ENCODE data around the gene PDCD5. TPM values are rescaled to one million over a fixed set of nuclear protein-coding genes. Genes with fewer than 3 reads are reported as not detected.

PDCD5 gene
- total RNA-seq, 1 experiment from 2014 or later = 127 TPM

DNA sequence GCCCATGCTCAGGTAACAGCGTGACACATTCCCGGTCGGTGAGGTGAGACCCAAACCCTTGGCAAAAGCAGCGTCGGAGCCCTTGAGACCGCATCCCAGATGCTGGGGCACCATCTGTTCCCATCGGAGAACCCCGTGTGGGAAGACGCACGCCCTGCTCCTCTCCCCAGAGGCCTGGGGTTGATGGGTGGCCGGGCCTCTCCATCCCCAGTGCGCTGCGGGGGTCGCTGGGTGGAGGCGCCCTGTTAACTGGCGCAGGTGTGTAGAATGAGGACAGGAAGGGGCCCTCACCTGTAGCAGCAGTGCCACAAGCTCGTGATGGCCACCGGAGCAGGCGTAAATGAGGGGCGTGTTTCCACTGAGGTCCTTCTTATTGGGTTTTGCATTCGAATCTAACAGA is 24.6 kb downstream of the PDCD5 start:
- ChIA-PET CTCF (no interaction called here), POLR2A (ENCODE audit: unreplicated experiment) (no interaction called here)
- Histone ChIP-seq H3K4me1 (replicated peaks; ENCODE audit: insufficient read depth) (no peaks in the 10 kb centered on the region), H3K27ac (no peak overlapping the region), H3F3A (ENCODE audit: insufficient read depth, low read depth) (no peaks in the 10 kb centered on the region), H4K20me1 (ENCODE audit: insufficient read depth) (no peaks in the 10 kb centered on the region), H3K36me3 (ENCODE audit: low read depth) (no peaks in the 10 kb centered on the region), H3K4me3 (no peak overlapping the region), H3K9me3 (ENCODE audit: insufficient read depth, low read depth) (no peaks in the 10 kb centered on the region), H3K27me3 (ENCODE audit: insufficient read depth, low read depth) (no peaks in the 10 kb centered on the region), H3K79me2 (ENCODE audit: low read depth) (no peaks in the 10 kb centered on the region), H3K9me2 (ENCODE audit: insufficient read depth) (no peaks in the 10 kb centered on the region), H3K4me2 (no peak overlapping the region), H2AFZ (no peak overlapping the region)
- intact Hi-C loops (cut with micrococcal nuclease; ENCODE audit: unreplicated experiment) = no loop called here
- TF ChIP-seq, protein P1, sequence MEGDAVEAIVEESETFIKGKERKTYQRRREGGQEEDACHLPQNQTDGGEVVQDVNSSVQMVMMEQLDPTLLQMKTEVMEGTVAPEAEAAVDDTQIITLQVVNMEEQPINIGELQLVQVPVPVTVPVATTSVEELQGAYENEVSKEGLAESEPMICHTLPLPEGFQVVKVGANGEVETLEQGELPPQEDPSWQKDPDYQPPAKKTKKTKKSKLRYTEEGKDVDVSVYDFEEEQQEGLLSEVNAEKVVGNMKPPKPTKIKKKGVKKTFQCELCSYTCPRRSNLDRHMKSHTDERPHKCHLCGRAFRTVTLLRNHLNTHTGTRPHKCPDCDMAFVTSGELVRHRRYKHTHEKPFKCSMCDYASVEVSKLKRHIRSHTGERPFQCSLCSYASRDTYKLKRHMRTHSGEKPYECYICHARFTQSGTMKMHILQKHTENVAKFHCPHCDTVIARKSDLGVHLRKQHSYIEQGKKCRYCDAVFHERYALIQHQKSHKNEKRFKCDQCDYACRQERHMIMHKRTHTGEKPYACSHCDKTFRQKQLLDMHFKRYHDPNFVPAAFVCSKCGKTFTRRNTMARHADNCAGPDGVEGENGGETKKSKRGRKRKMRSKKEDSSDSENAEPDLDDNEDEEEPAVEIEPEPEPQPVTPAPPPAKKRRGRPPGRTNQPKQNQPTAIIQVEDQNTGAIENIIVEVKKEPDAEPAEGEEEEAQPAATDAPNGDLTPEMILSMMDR (conservative IDR thresholded peaks at IDR 0.05) = no peak
- no peak for TF ChIP-seq EZH2 (IDR thresholded peaks at IDR 0.05; ENCODE audit: low read depth)
- BruUV-seq (replicated peaks) = no TSS peak
- DNase-seq = no peak

DNA sequence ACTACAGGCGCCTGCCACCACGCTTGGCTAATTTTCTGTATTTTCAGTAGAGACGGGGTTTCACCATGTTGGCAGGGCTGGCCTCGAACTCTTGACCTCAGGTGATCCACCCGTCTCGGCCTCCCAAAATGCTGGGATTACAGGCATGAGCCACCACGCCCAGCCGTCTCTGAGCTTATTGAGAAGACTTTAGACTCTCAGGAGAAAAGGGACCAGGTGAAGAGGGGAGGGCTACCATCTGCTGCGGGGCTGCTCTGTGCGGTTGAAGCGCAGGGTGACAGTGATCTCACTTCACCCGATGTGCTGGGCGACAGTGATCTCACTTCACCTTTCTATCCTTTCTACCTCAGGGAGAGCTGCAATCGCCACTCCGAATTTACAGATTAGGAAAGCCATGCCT is 25.3 kb downstream of the PDCD5 start:
- intact Hi-C loops (cut with micrococcal nuclease; ENCODE audit: unreplicated experiment) = no loop called here
- Histone ChIP-seq H3K4me3 (no peak overlapping the region), H3K9me3 (ENCODE audit: insufficient read depth, low read depth) (no peaks in the 10 kb centered on the region), H3F3A (ENCODE audit: insufficient read depth, low read depth) (no peaks in the 10 kb centered on the region), H2AFZ (no peak overlapping the region), H3K79me2 (ENCODE audit: low read depth) (no peaks in the 10 kb centered on the region), H3K4me2 (no peak overlapping the region), H4K20me1 (ENCODE audit: insufficient read depth) (no peaks in the 10 kb centered on the region), H3K9me2 (ENCODE audit: insufficient read depth) (no peaks in the 10 kb centered on the region), H3K4me1 (replicated peaks; ENCODE audit: insufficient read depth) (no peaks in the 10 kb centered on the region), H3K27me3 (ENCODE audit: insufficient read depth, low read depth) (no peaks in the 10 kb centered on the region), H3K27ac (no peak overlapping the region), H3K36me3 (ENCODE audit: low read depth) (no peaks in the 10 kb centered on the region)
- no peak for DNase-seq
- TF ChIP-seq, protein P1 (conservative IDR thresholded peaks at IDR 0.05) = no peak
- no peak for TF ChIP-seq EZH2 (IDR thresholded peaks at IDR 0.05; ENCODE audit: low read depth)
- CTCF ChIA-PET = no interaction called here
- POLR2A ChIA-PET (ENCODE audit: unreplicated experiment) = no interaction called here
- BruUV-seq (replicated peaks) = no TSS peak

DNA sequence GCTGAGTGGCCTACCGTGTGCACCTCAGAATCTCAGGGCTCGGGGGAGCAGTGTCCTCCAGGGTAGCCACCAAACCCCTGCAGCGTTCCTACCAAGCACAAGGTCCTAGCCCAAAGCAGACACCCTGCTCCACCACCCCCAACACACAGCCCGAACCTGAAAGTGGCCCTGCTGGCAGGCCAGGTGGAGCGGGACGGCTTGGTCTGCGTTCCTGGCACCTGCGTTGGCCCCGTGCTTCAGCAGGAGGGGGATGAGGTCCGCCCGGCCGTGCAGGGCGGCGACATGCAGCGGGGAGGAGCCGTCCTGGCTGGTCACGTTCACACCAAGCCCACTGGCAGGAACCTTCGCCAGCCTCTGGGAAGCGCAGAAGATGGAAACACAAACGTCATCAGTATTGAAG is 26.5 kb downstream of the PDCD5 start:
- H3K79me2 ChIP-seq (ENCODE audit: low read depth) = no peaks in the 10 kb centered on the region
- BruUV-seq (replicated peaks) = no TSS peak
- H3F3A ChIP-seq (ENCODE audit: insufficient read depth, low read depth) = no peaks in the 10 kb centered on the region
- ChIA-PET CTCF (no interaction called here), POLR2A (ENCODE audit: unreplicated experiment) (no interaction called here)
- no peak overlapping the region for H3K4me2 ChIP-seq
- H3K27me3 ChIP-seq (ENCODE audit: insufficient read depth, low read depth) = no peaks in the 10 kb centered on the region
- DNase-seq = no peak
- peaks cover 7% of the 10 kb centered on the region; the same call in 1 of the 2 replicates for H3K36me3 ChIP-seq (ENCODE audit: low read depth)
- H3K4me3 ChIP-seq = no peak overlapping the region
- H3K9me2 ChIP-seq (ENCODE audit: insufficient read depth) = no peaks in the 10 kb centered on the region
- H3K27ac ChIP-seq = no peak overlapping the region
- no peaks in the 10 kb centered on the region for H3K4me1 ChIP-seq (replicated peaks; ENCODE audit: insufficient read depth)
- H4K20me1 ChIP-seq (ENCODE audit: insufficient read depth) = no peaks in the 10 kb centered on the region; the same call in 1 of the 2 replicates
- intact Hi-C loops (cut with micrococcal nuclease; ENCODE audit: unreplicated experiment) = no loop called here
- H2AFZ ChIP-seq = no peak overlapping the region
- no peaks in the 10 kb centered on the region for H3K9me3 ChIP-seq (ENCODE audit: insufficient read depth, low read depth)
- TF ChIP-seq, protein P1 (conservative IDR thresholded peaks at IDR 0.05) = no peak
- TF ChIP-seq EZH2 (IDR thresholded peaks at IDR 0.05; ENCODE audit: low read depth) = no peak

Data from PC-9 (cell line).